H1 (cell line): Measurements from ENCODE around the gene UBE2E2. TPM values are rescaled to one million over a fixed set of nuclear protein-coding genes. Genes with fewer than 3 reads are reported as not detected.

Source experiments
- BRCA1 ChIP-seq: IDR thresholded peaks from 2 replicates; pipeline ENCODE4 v1.6.1; 2012; ENCODE audit warnings: low read depth, low read length, improper control_type of control experiment
- CBX5 ChIP-seq: fragments of 300-800, 300-1000 bp; sonication (generic); IDR thresholded peaks from 2 replicates; pipeline ENCODE4 v1.7.1; 2016; ENCODE audit warnings: antibody characterized with exemption, low read length, low read depth
- JUN ChIP-seq: IDR thresholded peaks from 2 replicates; pipeline ENCODE4 v1.6.1; 2011; ENCODE audit warnings: low read depth, mild to moderate bottlenecking, improper control_type of control experiment, low read length
- KDM5A ChIP-seq: fragments of 200-600 bp; IDR thresholded peaks from 2 replicates; pipeline ENCODE4 v1.7.1; 2012; ENCODE audit warnings: mild to moderate bottlenecking, low read length, inconsistent platforms, mixed read lengths
- POLR2AphosphoS5 ChIP-seq: IDR thresholded peaks from 2 replicates; pipeline ENCODE4 v1.6.1; 2011; ENCODE audit warnings: low read depth, low read length
- SP2 ChIP-seq: IDR thresholded peaks from 2 replicates; pipeline ENCODE4 v1.6.1; 2012; ENCODE audit warnings: mild to moderate bottlenecking, low read length, inconsistent platforms
- SP4 ChIP-seq: IDR thresholded peaks from 2 replicates; pipeline ENCODE4 v1.6.1; 2012; ENCODE audit warnings: low read length, inconsistent platforms
- TAF1 ChIP-seq: IDR thresholded peaks from 2 replicates; pipeline ENCODE4 v1.6.1; 2011; ENCODE audit warnings: mild to moderate bottlenecking, low read depth, low read length
- TEAD4 ChIP-seq: IDR thresholded peaks from 2 replicates; pipeline ENCODE4 v1.6.1; 2012; ENCODE audit warnings: low read depth, low read length, inconsistent platforms, mixed read lengths
- polyA plus RNA-seq, 7 experiments: library from polyadenylated mRNA; depleted of rRNA in 3 of 7; stranded (reverse) in 5 of 7; unstranded in 2 of 7; fragments of >200 nt in 5 of 7; fragments of 200-250 nt in 2 of 7; gene quantifications; 1 replicate in 5 of 7; 2 replicates in 1 of 7; 4 replicates in 1 of 7; pipeline versions ENCODE4 v1.2.1 to v1.2.3, GENCODE V29; 2011 to 2013; ENCODE audit warnings: missing spikeins in 2 of 7, mixed read lengths in 2 of 7
- total RNA-seq: library from RNA; stranded (reverse); fragmentation: NEBNext Ultra II Directional; extraction: Animal tissue kit (Norgen Biotek cat#: 25700); gene quantifications from 2 replicates; pipeline ENCODE4 v1.2.1, GENCODE V29; 2021
- TF ChIP-seq, protein P1 (sequence below): fragments of 300-600 bp; sonication (generic); IDR thresholded peaks from 2 replicates; pipeline ENCODE4 v1.7.1; 2012; ENCODE audit warnings: low read length, moderate library complexity, mild to moderate bottlenecking, inconsistent platforms; ENCODE audit not compliant: insufficient replicate concordance
- TF ChIP-seq, protein P2 (sequence below): IDR thresholded peaks from 2 replicates; pipeline ENCODE4 v1.6.1; 2011; ENCODE audit warnings: low read depth, mild to moderate bottlenecking, low read length; ENCODE audit not compliant: insufficient read depth
- TF ChIP-seq, protein P3 (sequence below): IDR thresholded peaks from 2 replicates; pipeline ENCODE4 v1.6.1; 2012; ENCODE audit warnings: inconsistent platforms

The UBE2E2 gene
- total and polyA plus RNA-seq, 2 of the 8 experiments (the other 6 are each of a cell fraction or from before 2014, with no cell fraction given), result 57.6 to 70.6 TPM

DNA sequence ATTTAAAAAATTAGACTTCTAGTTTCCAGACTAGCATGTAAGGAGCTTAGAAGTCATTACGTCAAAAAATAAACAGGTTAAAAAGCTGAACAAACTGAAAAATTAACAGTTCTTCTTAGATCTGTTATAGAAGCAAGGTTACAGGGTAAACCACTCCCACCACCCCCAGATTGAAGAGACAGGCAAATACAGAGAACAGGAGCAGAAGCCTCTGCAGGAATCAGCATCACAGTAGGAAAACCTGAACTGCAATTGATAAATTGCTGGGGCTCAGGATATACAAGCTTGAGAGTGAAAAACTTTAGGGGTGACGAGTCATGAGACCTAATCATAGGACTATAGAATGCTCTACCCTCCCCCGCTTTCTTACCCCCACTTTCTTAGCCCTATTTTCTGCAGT lies 222.3 kb downstream of the UBE2E2 start (continued):
- TF ChIP-seq, protein P1, sequence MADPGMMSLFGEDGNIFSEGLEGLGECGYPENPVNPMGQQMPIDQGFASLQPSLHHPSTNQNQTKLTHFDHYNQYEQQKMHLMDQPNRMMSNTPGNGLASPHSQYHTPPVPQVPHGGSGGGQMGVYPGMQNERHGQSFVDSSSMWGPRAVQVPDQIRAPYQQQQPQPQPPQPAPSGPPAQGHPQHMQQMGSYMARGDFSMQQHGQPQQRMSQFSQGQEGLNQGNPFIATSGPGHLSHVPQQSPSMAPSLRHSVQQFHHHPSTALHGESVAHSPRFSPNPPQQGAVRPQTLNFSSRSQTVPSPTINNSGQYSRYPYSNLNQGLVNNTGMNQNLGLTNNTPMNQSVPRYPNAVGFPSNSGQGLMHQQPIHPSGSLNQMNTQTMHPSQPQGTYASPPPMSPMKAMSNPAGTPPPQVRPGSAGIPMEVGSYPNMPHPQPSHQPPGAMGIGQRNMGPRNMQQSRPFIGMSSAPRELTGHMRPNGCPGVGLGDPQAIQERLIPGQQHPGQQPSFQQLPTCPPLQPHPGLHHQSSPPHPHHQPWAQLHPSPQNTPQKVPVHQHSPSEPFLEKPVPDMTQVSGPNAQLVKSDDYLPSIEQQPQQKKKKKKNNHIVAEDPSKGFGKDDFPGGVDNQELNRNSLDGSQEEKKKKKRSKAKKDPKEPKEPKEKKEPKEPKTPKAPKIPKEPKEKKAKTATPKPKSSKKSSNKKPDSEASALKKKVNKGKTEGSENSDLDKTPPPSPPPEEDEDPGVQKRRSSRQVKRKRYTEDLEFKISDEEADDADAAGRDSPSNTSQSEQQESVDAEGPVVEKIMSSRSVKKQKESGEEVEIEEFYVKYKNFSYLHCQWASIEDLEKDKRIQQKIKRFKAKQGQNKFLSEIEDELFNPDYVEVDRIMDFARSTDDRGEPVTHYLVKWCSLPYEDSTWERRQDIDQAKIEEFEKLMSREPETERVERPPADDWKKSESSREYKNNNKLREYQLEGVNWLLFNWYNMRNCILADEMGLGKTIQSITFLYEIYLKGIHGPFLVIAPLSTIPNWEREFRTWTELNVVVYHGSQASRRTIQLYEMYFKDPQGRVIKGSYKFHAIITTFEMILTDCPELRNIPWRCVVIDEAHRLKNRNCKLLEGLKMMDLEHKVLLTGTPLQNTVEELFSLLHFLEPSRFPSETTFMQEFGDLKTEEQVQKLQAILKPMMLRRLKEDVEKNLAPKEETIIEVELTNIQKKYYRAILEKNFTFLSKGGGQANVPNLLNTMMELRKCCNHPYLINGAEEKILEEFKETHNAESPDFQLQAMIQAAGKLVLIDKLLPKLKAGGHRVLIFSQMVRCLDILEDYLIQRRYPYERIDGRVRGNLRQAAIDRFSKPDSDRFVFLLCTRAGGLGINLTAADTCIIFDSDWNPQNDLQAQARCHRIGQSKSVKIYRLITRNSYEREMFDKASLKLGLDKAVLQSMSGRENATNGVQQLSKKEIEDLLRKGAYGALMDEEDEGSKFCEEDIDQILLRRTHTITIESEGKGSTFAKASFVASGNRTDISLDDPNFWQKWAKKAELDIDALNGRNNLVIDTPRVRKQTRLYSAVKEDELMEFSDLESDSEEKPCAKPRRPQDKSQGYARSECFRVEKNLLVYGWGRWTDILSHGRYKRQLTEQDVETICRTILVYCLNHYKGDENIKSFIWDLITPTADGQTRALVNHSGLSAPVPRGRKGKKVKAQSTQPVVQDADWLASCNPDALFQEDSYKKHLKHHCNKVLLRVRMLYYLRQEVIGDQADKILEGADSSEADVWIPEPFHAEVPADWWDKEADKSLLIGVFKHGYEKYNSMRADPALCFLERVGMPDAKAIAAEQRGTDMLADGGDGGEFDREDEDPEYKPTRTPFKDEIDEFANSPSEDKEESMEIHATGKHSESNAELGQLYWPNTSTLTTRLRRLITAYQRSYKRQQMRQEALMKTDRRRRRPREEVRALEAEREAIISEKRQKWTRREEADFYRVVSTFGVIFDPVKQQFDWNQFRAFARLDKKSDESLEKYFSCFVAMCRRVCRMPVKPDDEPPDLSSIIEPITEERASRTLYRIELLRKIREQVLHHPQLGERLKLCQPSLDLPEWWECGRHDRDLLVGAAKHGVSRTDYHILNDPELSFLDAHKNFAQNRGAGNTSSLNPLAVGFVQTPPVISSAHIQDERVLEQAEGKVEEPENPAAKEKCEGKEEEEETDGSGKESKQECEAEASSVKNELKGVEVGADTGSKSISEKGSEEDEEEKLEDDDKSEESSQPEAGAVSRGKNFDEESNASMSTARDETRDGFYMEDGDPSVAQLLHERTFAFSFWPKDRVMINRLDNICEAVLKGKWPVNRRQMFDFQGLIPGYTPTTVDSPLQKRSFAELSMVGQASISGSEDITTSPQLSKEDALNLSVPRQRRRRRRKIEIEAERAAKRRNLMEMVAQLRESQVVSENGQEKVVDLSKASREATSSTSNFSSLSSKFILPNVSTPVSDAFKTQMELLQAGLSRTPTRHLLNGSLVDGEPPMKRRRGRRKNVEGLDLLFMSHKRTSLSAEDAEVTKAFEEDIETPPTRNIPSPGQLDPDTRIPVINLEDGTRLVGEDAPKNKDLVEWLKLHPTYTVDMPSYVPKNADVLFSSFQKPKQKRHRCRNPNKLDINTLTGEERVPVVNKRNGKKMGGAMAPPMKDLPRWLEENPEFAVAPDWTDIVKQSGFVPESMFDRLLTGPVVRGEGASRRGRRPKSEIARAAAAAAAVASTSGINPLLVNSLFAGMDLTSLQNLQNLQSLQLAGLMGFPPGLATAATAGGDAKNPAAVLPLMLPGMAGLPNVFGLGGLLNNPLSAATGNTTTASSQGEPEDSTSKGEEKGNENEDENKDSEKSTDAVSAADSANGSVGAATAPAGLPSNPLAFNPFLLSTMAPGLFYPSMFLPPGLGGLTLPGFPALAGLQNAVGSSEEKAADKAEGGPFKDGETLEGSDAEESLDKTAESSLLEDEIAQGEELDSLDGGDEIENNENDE, result no peak
- TF ChIP-seq BRCA1 (no peak), SP4 (no peak), JUN (no peak), TEAD4 (no peak), KDM5A (no peak), SP2 (no peak), TAF1 (no peak), POLR2AphosphoS5 (no peak), CBX5 (no peak)
- TF ChIP-seq, protein P2, sequence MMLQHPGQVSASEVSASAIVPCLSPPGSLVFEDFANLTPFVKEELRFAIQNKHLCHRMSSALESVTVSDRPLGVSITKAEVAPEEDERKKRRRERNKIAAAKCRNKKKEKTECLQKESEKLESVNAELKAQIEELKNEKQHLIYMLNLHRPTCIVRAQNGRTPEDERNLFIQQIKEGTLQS, result no peak
- TF ChIP-seq, protein P3, sequence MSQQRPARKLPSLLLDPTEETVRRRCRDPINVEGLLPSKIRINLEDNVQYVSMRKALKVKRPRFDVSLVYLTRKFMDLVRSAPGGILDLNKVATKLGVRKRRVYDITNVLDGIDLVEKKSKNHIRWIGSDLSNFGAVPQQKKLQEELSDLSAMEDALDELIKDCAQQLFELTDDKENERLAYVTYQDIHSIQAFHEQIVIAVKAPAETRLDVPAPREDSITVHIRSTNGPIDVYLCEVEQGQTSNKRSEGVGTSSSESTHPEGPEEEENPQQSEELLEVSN, result no peak
